GM21737 (cell line): ENCODE measurements around the gene CLEC17A.
"Not testable (repeated sequence)": the region's sequence is repeated elsewhere in the genome, so short reads cannot be mapped to it uniquely, and the experiment has no call there.

Experiments
- ATAC-seq: cut with Tn5 transposase; IDR thresholded peaks from one replicate; pipeline ENCODE4 v1.9.1; 2021; ENCODE audit warnings: mild to moderate bottlenecking, moderate library complexity; ENCODE audit not compliant: unreplicated experiment

Gene CLEC17A

GRCh38 chr19:14558370-14559066 is 24.4 kb upstream of the CLEC17A start:
- no peak for ATAC-seq

GRCh38 chr19:14559916-14560775 is 22.7 kb upstream of the CLEC17A start:
- ATAC-seq = no peak

- no peak for ATAC-seq
Observed at GRCh38 chr19:14560776-14561108, 22.1 kb upstream of the CLEC17A start.

- no peak for ATAC-seq
Observed at GRCh38 chr19:14561249-14561648, 21.6 kb upstream of the CLEC17A start.

- ATAC-seq = no peak
Observed at GRCh38 chr19:14561847-14562351, 21.0 kb upstream of the CLEC17A start.

DNA sequence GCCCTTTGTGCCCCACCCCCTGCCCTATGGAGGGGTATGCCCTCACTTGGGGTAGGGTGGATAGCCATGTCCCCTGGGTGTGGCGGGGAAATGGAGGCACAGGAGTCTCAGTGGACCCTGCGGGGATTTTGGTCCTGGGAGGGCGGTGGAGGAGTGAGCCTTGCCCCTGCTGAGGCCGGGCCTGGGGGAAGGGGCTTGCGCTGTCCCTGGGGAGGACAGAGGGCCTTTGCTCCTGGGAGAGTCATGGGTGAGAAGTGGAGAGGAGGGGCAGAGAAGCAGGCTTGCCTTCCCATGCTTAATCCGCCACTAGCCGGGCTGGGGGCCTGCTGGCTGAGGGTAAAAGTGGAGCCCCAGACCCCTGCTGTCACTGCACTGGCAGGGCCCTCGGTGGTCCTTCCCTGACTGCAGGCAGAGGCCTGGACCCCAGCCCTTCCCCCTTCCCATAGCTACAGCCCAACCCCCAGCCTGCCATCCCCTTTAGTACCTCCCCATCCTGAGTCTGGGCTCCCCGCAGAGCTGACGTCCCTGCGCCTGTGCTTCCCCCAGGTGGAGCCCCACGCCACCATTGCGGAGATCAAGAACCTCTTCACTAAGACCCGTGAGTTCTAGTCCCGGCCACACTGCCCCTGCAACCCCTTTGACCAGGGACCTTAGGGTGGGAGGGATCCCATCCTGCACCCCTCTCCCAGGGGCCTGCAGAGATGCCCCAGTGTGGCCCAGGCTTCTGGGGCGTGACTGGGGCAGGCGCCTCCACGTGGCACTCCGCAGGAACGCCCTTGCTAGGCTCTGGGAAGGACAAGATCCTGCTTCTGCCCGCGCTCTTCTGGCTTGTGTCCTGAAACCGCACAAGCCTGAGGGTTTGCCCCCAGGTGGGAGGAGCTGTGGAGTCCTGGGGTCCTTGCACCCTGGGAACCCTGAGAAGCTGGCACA is 20.0 kb upstream of the CLEC17A start:
- no peak for ATAC-seq

DNA sequence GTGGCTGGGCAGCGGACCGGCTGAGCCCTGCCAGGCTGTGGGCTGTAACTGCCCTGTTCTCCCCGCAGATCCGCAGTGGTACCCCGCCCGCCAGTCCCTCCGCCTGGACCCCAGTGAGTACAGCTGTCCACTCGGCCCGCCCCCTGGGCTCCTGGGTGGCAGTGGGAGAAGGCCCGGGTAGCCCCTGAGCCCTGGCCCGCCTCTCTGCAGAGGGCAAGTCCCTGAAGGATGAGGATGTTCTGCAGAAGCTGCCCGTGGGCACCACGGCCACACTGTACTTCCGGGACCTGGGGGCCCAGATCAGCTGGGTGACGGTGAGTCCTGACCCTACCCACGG is 19.3 kb upstream of the CLEC17A start:
- no peak for ATAC-seq

GRCh38 chr19:14563989-14564651 is 18.8 kb upstream of the CLEC17A start:
- ATAC-seq = no peak

DNA sequence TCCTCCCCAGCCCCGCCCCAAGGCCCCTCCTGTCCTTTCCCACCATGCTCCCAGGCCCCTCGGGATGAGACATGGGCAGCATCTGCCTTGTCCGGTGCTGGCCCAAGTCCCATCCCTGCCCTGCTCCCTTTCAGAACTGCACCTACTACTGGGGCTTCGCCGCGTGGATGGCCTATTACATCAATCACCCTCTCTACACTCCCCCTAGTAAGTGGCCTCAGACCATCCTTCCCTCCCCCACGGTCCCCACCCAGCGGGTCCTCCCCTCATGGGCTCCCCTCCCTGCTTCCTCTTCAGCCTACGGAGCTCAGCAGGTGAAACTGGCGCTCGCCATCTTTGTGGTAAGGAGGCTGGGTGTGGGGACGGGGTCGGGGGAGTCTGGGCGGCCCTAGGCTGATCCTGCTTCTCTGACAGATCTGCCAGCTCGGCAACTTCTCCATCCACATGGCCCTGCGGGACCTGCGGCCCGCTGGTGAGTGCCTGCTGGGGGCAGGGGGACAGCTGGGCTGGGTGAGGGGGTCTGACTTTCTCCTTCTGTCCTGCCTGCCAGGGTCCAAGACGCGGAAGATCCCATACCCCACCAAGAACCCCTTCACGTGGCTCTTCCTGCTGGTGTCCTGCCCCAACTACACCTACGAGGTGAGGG is 18.1 kb upstream of the CLEC17A start:
- ATAC-seq = not testable (repeated sequence)

DNA sequence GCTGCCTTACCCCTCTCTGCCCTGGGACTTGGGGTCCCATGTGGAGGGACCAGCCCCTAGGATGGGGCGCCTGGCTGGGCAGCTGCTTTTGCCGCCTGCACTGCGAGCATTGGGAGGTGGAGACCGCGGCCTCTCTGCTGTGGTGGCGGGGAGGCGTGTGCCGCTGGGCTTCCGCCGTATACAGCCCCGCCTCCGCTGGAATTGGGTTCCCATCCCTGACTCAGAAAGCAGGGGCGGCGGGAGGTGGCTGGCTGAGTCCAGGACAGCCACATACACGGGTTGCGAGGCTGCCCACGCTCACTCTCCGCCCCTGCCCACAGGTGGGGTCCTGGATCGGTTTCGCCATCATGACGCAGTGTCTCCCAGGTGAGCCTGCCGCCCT is 17.6 kb upstream of the CLEC17A start:
- no peak for ATAC-seq

DNA sequence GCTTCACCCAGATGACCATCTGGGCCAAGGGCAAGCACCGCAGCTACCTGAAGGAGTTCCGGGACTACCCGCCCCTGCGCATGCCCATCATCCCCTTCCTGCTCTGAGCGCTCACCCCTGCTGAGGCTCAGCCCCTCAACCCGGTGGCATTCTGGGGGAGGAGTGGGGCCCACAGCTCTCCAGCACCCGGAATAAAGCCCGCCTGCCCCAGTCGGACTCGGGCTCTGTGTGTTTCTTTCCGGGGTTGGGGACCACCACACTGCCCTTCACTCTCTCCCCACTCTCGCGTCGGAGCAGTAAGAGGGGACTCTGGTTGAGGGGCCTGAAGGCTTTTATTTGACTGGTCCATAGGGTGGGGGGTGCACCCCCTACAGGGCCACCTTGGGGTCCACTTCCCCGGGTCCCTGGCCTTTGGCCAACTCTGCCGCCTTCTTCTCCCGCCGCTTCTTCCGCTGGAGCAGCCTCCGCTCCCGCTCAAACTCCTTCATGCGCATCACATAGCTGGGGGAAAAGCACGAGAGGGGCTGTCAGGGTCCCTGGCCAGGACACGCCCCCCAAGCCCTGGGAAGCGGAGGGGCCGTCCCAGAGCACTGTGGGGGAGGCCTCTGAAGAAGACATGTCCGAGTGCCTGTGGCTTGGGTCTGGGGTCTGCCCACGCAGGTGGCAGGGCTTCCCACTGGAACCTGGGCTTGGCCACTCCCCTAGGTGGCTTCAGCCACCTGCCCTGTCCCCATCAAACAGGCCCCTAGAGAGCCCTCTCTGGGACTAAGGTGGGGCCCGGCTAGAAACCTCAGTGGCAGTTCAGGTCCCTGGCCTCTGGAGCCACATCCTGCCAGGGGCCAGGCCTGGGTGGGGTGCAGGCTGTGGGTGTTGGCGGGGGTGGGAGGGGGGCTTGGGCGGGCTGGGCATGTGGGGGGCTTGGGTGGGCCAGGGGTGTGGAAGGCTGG is 16.8 kb upstream of the CLEC17A start:
- ATAC-seq = no peak

GRCh38 chr19:14566712-14567077 is 16.2 kb upstream of the CLEC17A start:
- ATAC-seq = no peak

DNA sequence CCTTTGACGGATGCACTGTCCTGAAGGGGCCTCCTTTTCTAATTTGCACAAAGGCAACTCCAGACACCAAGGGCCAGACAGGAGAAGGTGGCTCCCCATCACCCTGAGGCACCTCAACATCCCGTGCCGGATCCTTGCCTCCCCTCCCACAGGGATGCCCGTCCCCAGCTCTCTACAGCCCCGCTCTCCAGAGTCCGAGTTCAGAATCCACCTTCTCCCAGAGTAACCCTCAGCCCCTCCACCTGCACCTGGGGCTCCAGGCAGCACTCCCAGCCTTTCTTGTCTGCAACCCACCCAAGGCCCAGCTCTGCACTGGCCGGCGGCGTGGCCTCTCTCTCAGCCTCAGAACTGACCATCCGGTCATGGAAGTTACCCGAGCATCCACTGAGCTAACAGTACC is 15.8 kb upstream of the CLEC17A start:
- ATAC-seq = no peak

DNA sequence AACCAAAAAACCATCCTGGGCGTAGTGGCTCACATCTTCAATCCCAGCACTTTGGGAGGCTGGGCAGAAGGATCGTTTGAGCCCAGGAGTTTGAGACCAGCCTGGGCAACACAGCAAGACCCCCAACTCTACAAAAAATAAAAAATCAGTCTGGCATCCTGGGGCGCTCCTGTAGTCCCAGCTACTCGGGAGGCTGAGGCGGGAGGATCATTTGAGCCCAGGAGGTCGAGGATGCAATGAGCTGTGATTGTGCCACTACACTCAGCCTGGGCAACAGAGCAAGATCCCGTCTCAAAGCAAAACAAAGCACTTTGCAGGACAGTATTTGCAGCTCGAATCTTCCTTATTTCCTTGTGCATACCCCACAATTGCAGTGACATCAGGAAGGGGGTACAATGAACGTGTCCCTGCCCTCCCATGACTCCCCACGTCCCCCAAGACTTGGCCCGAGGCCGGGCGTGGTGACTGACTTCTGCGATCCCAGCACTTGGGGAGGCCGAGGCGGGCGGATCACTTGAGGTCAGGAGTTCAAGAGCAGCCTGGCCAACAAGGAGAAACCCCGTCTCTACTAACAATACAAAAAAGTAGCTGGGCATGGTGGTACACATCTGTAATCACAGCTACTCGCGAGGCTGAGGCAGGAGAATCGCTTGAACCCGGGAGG is 11.9 kb upstream of the CLEC17A start:
- no peak for ATAC-seq

DNA sequence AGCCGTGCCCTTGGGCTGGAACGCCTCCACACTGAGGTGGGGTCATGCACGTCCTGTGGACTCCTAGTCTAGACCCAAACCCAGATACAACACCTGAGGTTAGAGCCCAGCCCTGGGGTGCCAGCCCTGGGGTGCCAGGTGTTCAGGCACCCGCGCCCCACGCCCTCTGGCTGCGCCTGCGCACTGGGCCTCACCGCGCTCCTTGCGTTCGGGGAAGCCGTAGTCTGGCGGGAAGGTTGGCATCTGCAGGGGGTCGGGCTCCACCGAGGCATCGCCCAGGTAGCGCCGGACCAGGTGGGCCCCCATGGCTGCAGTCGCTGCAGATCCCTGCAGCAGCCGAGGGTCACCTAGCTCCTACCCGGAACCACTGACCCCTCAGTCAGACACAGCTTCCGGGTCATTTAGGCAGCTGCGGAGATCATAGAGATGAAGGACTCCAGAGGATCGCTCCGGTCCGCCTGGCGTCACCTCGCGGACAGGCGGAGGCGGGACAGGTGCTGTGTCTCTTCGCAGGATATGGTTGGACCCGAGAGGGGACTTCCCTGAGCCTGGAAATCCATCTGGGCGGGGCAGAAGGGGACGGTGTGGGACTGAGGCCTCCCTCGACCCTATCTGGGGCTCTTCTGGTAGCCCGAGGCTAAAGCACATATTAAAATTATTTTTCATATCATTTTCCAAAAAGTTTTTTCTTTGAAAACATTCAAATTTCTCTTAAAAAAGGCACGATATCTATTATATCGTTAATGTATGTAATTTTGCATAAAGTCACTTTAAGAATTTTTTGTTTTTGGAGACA is 11.0 kb upstream of the CLEC17A start, which contains the start of gene NDUFB7:
NDUFB7 (minus strand) TSS at position 372 of the 796 bp plus-strand sequence; CDS start at position 306, 66 bp downstream.
- ATAC-seq = peak; percentile 81

DNA sequence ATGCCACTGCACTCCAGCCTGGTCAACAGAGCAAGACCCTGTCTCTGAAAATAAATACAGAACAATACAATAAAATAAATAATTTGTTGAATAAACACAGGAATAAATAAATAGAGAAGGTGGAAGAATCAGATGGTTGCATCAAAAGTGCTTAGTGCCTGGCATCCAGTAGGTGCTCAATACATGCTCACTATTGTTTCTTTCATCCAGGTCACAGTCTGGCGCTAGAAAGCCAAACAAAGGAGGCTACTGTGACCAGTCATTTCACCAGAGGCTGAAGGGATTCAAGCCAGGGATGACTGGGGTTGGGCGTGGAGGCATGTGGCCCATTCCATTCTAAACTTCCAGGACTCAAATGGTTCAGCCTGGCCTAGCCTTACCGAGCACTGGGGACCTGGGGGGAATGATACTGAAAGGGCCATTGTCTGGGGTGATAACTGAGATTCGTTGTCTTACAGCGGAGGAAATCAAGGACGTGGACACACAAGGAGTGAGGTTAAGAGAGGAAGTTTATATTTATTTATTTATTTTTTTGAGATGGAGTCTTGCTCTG is 7.4 kb upstream of the CLEC17A start:
- ATAC-seq = no peak

DNA sequence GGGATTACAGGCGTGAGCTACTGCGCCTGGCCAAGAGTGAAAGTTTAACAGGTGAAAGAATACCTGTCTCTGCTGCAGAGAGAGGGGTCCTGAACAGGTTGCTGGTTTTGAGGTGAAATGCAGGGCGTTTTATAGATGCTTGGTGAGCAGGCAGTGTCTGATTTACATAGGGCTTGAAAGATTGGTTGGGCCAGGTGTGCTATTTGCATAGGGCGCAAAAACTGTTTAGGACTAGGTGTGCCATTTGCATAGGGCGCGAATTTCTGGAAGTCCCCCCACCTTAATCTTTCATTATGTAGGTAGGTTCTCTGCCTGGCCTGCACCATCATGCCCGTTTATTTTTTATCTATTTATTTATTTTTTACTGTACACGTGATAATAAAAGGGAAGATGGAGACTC is 6.5 kb upstream of the CLEC17A start:
- ATAC-seq = no peak
